Measurements from ENCODE around the gene HERC4.
A peak's percentile ranks its signal among the peaks of the same experiment; 100 is the strongest.

HERC4 gene

GRCh38 chr10:68108051-68108450, 33.0 kb upstream of the HERC4 start:
- Histone ChIP-seq H3K27ac (ENCODE audit: low read depth, low read length) (no peak overlapping the region), H3K9ac (ENCODE audit: low read depth in 1 of 2, low read length in 2 of 2) (no peak overlapping the region), H3K4me3 (ENCODE audit: low read depth in 1 of 2, low read length in 2 of 2) (no peak overlapping the region), H3K9me3 (ENCODE audit: control insufficient read depth in 1 of 2, low read length in 2 of 2) (no peaks in the 10 kb centered on the region), H3K36me3 (ENCODE audit: control insufficient read depth in 1 of 2, insufficient read depth in 2 of 2, low read length in 2 of 2) (no peaks in the 10 kb centered on the region), H3K4me1 (ENCODE audit: control insufficient read depth in 1 of 2, insufficient read depth in 2 of 2, low read length in 2 of 2) (no peaks in the 10 kb centered on the region), H3K27me3 (ENCODE audit: control insufficient read depth in 1 of 2, insufficient read depth in 2 of 2, low read length in 2 of 2) (no peaks in the 10 kb centered on the region)

- H3K27me3 ChIP-seq (ENCODE audit: control insufficient read depth in 1 of 2, insufficient read depth in 2 of 2, low read length in 2 of 2) = no peaks in the 10 kb centered on the region
- H3K4me3 ChIP-seq (ENCODE audit: low read depth in 1 of 2, low read length in 2 of 2) = no peak overlapping the region
- H3K4me1 ChIP-seq (ENCODE audit: control insufficient read depth in 1 of 2, insufficient read depth in 2 of 2, low read length in 2 of 2) = no peaks in the 10 kb centered on the region
- no peak overlapping the region for H3K27ac ChIP-seq (ENCODE audit: low read depth, low read length)
- no peaks in the 10 kb centered on the region for H3K9me3 ChIP-seq (ENCODE audit: control insufficient read depth in 1 of 2, low read length in 2 of 2)
- no peak overlapping the region for H3K9ac ChIP-seq (ENCODE audit: low read depth in 1 of 2, low read length in 2 of 2)
- H3K36me3 ChIP-seq (ENCODE audit: control insufficient read depth in 1 of 2, insufficient read depth in 2 of 2, low read length in 2 of 2) = no peaks in the 10 kb centered on the region
Observed at GRCh38 chr10:68107651-68108050, 32.6 kb upstream of the HERC4 start.

GRCh38 chr10:68106656-68107055, 31.6 kb upstream of the HERC4 start:
- no peaks in the 10 kb centered on the region for H3K4me1 ChIP-seq (ENCODE audit: control insufficient read depth in 1 of 2, insufficient read depth in 2 of 2, low read length in 2 of 2)
- no peak overlapping the region for H3K9ac ChIP-seq (ENCODE audit: low read depth in 1 of 2, low read length in 2 of 2)
- H3K36me3 ChIP-seq (ENCODE audit: control insufficient read depth in 1 of 2, insufficient read depth in 2 of 2, low read length in 2 of 2) = no peaks in the 10 kb centered on the region
- H3K27me3 ChIP-seq (ENCODE audit: control insufficient read depth in 1 of 2, insufficient read depth in 2 of 2, low read length in 2 of 2) = no peaks in the 10 kb centered on the region
- no peak overlapping the region for H3K4me3 ChIP-seq (ENCODE audit: low read depth in 1 of 2, low read length in 2 of 2)
- H3K27ac ChIP-seq (ENCODE audit: low read depth, low read length) = no peak overlapping the region
- no peaks in the 10 kb centered on the region for H3K9me3 ChIP-seq (ENCODE audit: control insufficient read depth in 1 of 2, low read length in 2 of 2)

- Histone ChIP-seq H3K9ac (ENCODE audit: low read depth in 1 of 2, low read length in 2 of 2) (no peak overlapping the region), H3K4me3 (ENCODE audit: low read depth in 1 of 2, low read length in 2 of 2) (no peak overlapping the region), H3K27ac (ENCODE audit: low read depth, low read length) (no peak overlapping the region), H3K9me3 (ENCODE audit: control insufficient read depth in 1 of 2, low read length in 2 of 2) (no peaks in the 10 kb centered on the region), H3K4me1 (ENCODE audit: control insufficient read depth in 1 of 2, insufficient read depth in 2 of 2, low read length in 2 of 2) (no peaks in the 10 kb centered on the region), H3K27me3 (ENCODE audit: control insufficient read depth in 1 of 2, insufficient read depth in 2 of 2, low read length in 2 of 2) (no peaks in the 10 kb centered on the region), H3K36me3 (ENCODE audit: control insufficient read depth in 1 of 2, insufficient read depth in 2 of 2, low read length in 2 of 2) (no peaks in the 10 kb centered on the region)
Observed at GRCh38 chr10:68105820-68106219, 30.7 kb upstream of the HERC4 start.

GRCh38 chr10:68103901-68104300, 28.8 kb upstream of the HERC4 start:
- Histone ChIP-seq H3K27me3 (ENCODE audit: control insufficient read depth in 1 of 2, insufficient read depth in 2 of 2, low read length in 2 of 2) (no peaks in the 10 kb centered on the region), H3K4me1 (ENCODE audit: control insufficient read depth in 1 of 2, insufficient read depth in 2 of 2, low read length in 2 of 2) (no peaks in the 10 kb centered on the region), H3K4me3 (ENCODE audit: low read depth in 1 of 2, low read length in 2 of 2) (no peak overlapping the region), H3K27ac (ENCODE audit: low read depth, low read length) (no peak overlapping the region), H3K9ac (ENCODE audit: low read depth in 1 of 2, low read length in 2 of 2) (no peak overlapping the region), H3K36me3 (ENCODE audit: control insufficient read depth in 1 of 2, insufficient read depth in 2 of 2, low read length in 2 of 2) (no peaks in the 10 kb centered on the region), H3K9me3 (ENCODE audit: control insufficient read depth in 1 of 2, low read length in 2 of 2) (no peaks in the 10 kb centered on the region)

- Histone ChIP-seq H3K4me1 (ENCODE audit: control insufficient read depth in 1 of 2, insufficient read depth in 2 of 2, low read length in 2 of 2) (no peaks in the 10 kb centered on the region), H3K36me3 (ENCODE audit: control insufficient read depth in 1 of 2, insufficient read depth in 2 of 2, low read length in 2 of 2) (no peaks in the 10 kb centered on the region), H3K9me3 (ENCODE audit: control insufficient read depth in 1 of 2, low read length in 2 of 2) (no peaks in the 10 kb centered on the region), H3K9ac (ENCODE audit: low read depth in 1 of 2, low read length in 2 of 2) (no peak overlapping the region), H3K4me3 (ENCODE audit: low read depth in 1 of 2, low read length in 2 of 2) (no peak overlapping the region), H3K27ac (ENCODE audit: low read depth, low read length) (no peak overlapping the region), H3K27me3 (ENCODE audit: control insufficient read depth in 1 of 2, insufficient read depth in 2 of 2, low read length in 2 of 2) (no peaks in the 10 kb centered on the region)
Observed at GRCh38 chr10:68103261-68103878, 28.3 kb upstream of the HERC4 start.

- Histone ChIP-seq H3K4me3 (ENCODE audit: low read depth in 1 of 2, low read length in 2 of 2) (no peak overlapping the region), H3K27me3 (ENCODE audit: control insufficient read depth in 1 of 2, insufficient read depth in 2 of 2, low read length in 2 of 2) (no peaks in the 10 kb centered on the region), H3K4me1 (ENCODE audit: control insufficient read depth in 1 of 2, insufficient read depth in 2 of 2, low read length in 2 of 2) (peaks cover 0 to 6% of the 10 kb centered on the region in 2 donors), H3K27ac (ENCODE audit: low read depth, low read length) (no peak overlapping the region), H3K9me3 (ENCODE audit: control insufficient read depth in 1 of 2, low read length in 2 of 2) (no peaks in the 10 kb centered on the region), H3K36me3 (ENCODE audit: control insufficient read depth in 1 of 2, insufficient read depth in 2 of 2, low read length in 2 of 2) (no peaks in the 10 kb centered on the region), H3K9ac (ENCODE audit: low read depth in 1 of 2, low read length in 2 of 2) (no peak overlapping the region)
Observed at GRCh38 chr10:68101066-68101465, 26.0 kb upstream of the HERC4 start.

GRCh38 chr10:68099736-68100135, 24.7 kb upstream of the HERC4 start:
- no peaks in the 10 kb centered on the region for H3K27me3 ChIP-seq (ENCODE audit: control insufficient read depth in 1 of 2, insufficient read depth in 2 of 2, low read length in 2 of 2)
- no peak overlapping the region for H3K4me3 ChIP-seq (ENCODE audit: low read depth in 1 of 2, low read length in 2 of 2)
- H3K9me3 ChIP-seq (ENCODE audit: control insufficient read depth in 1 of 2, low read length in 2 of 2) = no peaks in the 10 kb centered on the region
- no peak overlapping the region for H3K27ac ChIP-seq (ENCODE audit: low read depth, low read length)
- H3K36me3 ChIP-seq (ENCODE audit: control insufficient read depth in 1 of 2, insufficient read depth in 2 of 2, low read length in 2 of 2) = no peaks in the 10 kb centered on the region
- peaks cover 0 to 6% of the 10 kb centered on the region in 2 donors for H3K4me1 ChIP-seq (ENCODE audit: control insufficient read depth in 1 of 2, insufficient read depth in 2 of 2, low read length in 2 of 2)
- no peak overlapping the region for H3K9ac ChIP-seq (ENCODE audit: low read depth in 1 of 2, low read length in 2 of 2)

- no peak overlapping the region for H3K4me3 ChIP-seq (ENCODE audit: low read depth in 1 of 2, low read length in 2 of 2)
- no peak overlapping the region for H3K27ac ChIP-seq (ENCODE audit: low read depth, low read length)
- H3K9me3 ChIP-seq (ENCODE audit: control insufficient read depth in 1 of 2, low read length in 2 of 2) = no peaks in the 10 kb centered on the region
- peak overlapping the region in 1 of 2 donors; percentile 28 for H3K9ac ChIP-seq (ENCODE audit: low read depth in 1 of 2, low read length in 2 of 2)
- peaks cover 0 to 6% of the 10 kb centered on the region in 2 donors for H3K4me1 ChIP-seq (ENCODE audit: control insufficient read depth in 1 of 2, insufficient read depth in 2 of 2, low read length in 2 of 2)
- no peaks in the 10 kb centered on the region for H3K36me3 ChIP-seq (ENCODE audit: control insufficient read depth in 1 of 2, insufficient read depth in 2 of 2, low read length in 2 of 2)
- H3K27me3 ChIP-seq (ENCODE audit: control insufficient read depth in 1 of 2, insufficient read depth in 2 of 2, low read length in 2 of 2) = no peaks in the 10 kb centered on the region
Observed at GRCh38 chr10:68096913-68097516, 21.9 kb upstream of the HERC4 start.

- H3K4me3 ChIP-seq (ENCODE audit: low read depth in 1 of 2, low read length in 2 of 2) = no peak overlapping the region
- no peak overlapping the region for H3K9ac ChIP-seq (ENCODE audit: low read depth in 1 of 2, low read length in 2 of 2)
- H3K36me3 ChIP-seq (ENCODE audit: control insufficient read depth in 1 of 2, insufficient read depth in 2 of 2, low read length in 2 of 2) = no peaks in the 10 kb centered on the region
- no peak overlapping the region for H3K27ac ChIP-seq (ENCODE audit: low read depth, low read length)
- H3K27me3 ChIP-seq (ENCODE audit: control insufficient read depth in 1 of 2, insufficient read depth in 2 of 2, low read length in 2 of 2) = no peaks in the 10 kb centered on the region
- H3K9me3 ChIP-seq (ENCODE audit: control insufficient read depth in 1 of 2, low read length in 2 of 2) = no peaks in the 10 kb centered on the region
- H3K4me1 ChIP-seq (ENCODE audit: control insufficient read depth in 1 of 2, insufficient read depth in 2 of 2, low read length in 2 of 2) = peaks cover 0 to 6% of the 10 kb centered on the region in 2 donors
Observed at GRCh38 chr10:68095153-68095552, 20.1 kb upstream of the HERC4 start.

Data from duodenal mucosa (tissue), 2 donors.